ENCODE data around the gene LST1. TPM values are rescaled to one million over a fixed set of nuclear protein-coding genes. Genes with fewer than 3 reads are reported as not detected.

LST1 gene
- total and polyA plus RNA-seq, 4 donors: 10.4 to 24.6 (median 13.4) TPM

DNA sequence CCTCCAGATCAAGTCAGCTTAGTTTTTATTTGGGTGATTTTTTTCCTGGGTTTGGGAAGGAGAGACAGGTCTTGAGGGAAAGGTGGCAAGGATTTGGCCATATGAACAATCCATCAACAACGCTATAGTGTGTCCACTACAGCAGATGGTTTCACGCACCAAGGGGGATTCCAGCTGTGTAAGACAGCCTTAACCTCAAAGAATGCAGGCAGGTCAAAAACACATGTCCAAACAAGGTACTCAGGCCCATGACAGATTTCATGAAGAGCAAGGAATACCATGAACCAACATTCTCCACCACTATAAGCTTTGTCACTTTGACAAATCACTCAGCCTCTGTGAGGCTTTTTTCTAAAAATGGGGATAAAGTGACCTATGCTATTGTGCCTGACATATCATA lies 30.9 kb downstream of the LST1 start:
- no peak overlapping the region for H3K27ac ChIP-seq (ENCODE audit: low read depth in 1 of 2, low read length in 2 of 2)
- DNase-seq (ENCODE audit: low spot score): no peak
- no peak overlapping the region for H3K9ac ChIP-seq (ENCODE audit: low read depth in 1 of 2, low read length in 2 of 2)
- 91% methylated on average over 2 of the region's 2 CpGs for WGBS
- TF ChIP-seq HNF4A (conservative IDR thresholded peaks at IDR 0.05) (no peak), FOXA2 (IDR thresholded peaks at IDR 0.05) (no peak), SP1 (IDR thresholded peaks at IDR 0.05) (no peak), HNF4G (IDR thresholded peaks at IDR 0.05) (no peak), RAD21 (IDR thresholded peaks at IDR 0.05) (no peak), GABPA (IDR thresholded peaks at IDR 0.05 in 1 of 2, conservative IDR thresholded peaks at IDR 0.05 in 1 of 2) (no peak), FOXA1 (IDR thresholded peaks at IDR 0.05) (no peak), NR2F2 (IDR thresholded peaks at IDR 0.05) (no peak), EGR1 (IDR thresholded peaks at IDR 0.05; ENCODE audit: low read depth in 2 of 2) (no peak), RXRA (IDR thresholded peaks at IDR 0.05) (no peak), YY1 (IDR thresholded peaks at IDR 0.05) (no peak)
- TF ChIP-seq, protein P1, sequence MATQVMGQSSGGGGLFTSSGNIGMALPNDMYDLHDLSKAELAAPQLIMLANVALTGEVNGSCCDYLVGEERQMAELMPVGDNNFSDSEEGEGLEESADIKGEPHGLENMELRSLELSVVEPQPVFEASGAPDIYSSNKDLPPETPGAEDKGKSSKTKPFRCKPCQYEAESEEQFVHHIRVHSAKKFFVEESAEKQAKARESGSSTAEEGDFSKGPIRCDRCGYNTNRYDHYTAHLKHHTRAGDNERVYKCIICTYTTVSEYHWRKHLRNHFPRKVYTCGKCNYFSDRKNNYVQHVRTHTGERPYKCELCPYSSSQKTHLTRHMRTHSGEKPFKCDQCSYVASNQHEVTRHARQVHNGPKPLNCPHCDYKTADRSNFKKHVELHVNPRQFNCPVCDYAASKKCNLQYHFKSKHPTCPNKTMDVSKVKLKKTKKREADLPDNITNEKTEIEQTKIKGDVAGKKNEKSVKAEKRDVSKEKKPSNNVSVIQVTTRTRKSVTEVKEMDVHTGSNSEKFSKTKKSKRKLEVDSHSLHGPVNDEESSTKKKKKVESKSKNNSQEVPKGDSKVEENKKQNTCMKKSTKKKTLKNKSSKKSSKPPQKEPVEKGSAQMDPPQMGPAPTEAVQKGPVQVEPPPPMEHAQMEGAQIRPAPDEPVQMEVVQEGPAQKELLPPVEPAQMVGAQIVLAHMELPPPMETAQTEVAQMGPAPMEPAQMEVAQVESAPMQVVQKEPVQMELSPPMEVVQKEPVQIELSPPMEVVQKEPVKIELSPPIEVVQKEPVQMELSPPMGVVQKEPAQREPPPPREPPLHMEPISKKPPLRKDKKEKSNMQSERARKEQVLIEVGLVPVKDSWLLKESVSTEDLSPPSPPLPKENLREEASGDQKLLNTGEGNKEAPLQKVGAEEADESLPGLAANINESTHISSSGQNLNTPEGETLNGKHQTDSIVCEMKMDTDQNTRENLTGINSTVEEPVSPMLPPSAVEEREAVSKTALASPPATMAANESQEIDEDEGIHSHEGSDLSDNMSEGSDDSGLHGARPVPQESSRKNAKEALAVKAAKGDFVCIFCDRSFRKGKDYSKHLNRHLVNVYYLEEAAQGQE (IDR thresholded peaks at IDR 0.05): no peak
- TF ChIP-seq, protein P2, sequence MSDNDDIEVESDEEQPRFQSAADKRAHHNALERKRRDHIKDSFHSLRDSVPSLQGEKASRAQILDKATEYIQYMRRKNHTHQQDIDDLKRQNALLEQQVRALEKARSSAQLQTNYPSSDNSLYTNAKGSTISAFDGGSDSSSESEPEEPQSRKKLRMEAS (IDR thresholded peaks at IDR 0.05): no peak
- TF ChIP-seq, protein P3, sequence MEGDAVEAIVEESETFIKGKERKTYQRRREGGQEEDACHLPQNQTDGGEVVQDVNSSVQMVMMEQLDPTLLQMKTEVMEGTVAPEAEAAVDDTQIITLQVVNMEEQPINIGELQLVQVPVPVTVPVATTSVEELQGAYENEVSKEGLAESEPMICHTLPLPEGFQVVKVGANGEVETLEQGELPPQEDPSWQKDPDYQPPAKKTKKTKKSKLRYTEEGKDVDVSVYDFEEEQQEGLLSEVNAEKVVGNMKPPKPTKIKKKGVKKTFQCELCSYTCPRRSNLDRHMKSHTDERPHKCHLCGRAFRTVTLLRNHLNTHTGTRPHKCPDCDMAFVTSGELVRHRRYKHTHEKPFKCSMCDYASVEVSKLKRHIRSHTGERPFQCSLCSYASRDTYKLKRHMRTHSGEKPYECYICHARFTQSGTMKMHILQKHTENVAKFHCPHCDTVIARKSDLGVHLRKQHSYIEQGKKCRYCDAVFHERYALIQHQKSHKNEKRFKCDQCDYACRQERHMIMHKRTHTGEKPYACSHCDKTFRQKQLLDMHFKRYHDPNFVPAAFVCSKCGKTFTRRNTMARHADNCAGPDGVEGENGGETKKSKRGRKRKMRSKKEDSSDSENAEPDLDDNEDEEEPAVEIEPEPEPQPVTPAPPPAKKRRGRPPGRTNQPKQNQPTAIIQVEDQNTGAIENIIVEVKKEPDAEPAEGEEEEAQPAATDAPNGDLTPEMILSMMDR (IDR thresholded peaks at IDR 0.05; ENCODE audit: low read depth, low read length, missing input control): no peak
- TF ChIP-seq, protein P4, sequence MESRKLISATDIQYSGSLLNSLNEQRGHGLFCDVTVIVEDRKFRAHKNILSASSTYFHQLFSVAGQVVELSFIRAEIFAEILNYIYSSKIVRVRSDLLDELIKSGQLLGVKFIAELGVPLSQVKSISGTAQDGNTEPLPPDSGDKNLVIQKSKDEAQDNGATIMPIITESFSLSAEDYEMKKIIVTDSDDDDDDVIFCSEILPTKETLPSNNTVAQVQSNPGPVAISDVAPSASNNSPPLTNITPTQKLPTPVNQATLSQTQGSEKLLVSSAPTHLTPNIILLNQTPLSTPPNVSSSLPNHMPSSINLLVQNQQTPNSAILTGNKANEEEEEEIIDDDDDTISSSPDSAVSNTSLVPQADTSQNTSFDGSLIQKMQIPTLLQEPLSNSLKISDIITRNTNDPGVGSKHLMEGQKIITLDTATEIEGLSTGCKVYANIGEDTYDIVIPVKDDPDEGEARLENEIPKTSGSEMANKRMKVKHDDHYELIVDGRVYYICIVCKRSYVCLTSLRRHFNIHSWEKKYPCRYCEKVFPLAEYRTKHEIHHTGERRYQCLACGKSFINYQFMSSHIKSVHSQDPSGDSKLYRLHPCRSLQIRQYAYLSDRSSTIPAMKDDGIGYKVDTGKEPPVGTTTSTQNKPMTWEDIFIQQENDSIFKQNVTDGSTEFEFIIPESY (IDR thresholded peaks at IDR 0.05): no peak
- H3K36me3 ChIP-seq (ENCODE audit: control insufficient read depth in 4 of 4, insufficient read depth in 3 of 4, low read depth in 1 of 4, low read length in 3 of 4): no peaks in the 10 kb centered on the region
- H3K4me3 ChIP-seq (ENCODE audit: low read depth in 1 of 3, low read length in 3 of 3): no peak overlapping the region
- H3K4me1 ChIP-seq (ENCODE audit: control insufficient read depth in 4 of 4, insufficient read depth in 4 of 4, low read length in 3 of 4): peaks cover 4 to 26% (median 17%) of the 10 kb centered on the region in 4 donors
- no peaks in the 10 kb centered on the region for H3K27me3 ChIP-seq (ENCODE audit: control insufficient read depth in 4 of 4, insufficient read depth in 4 of 4, low read length in 3 of 4)
- no peaks in the 10 kb centered on the region for H3K9me3 ChIP-seq (ENCODE audit: control insufficient read depth in 4 of 4, low read length in 3 of 4)
